PC-9 (cell line): ENCODE measurements around the gene HEY2. TPM values are rescaled to one million over a fixed set of nuclear protein-coding genes. Genes with fewer than 3 reads are reported as not detected.

Experiments used
- BruUV-seq: library from RNA; stranded (reverse); fragments of 400-500 nt; replicated peaks from 2 replicates; lab custom pipeline; 2021; lab: Mats Ljungman, UMichigan
- CTCF ChIA-PET: fragments of 300-600 bp; sonication (Branson Sonifier 250); formaldehyde crosslinking; loops from one replicate; lab custom pipeline; 2022; ENCODE audit warnings: antibody characterized with exemption; lab: Charles Lee
- POLR2A ChIA-PET: fragments of 300-600 bp; sonication (Branson Sonifier 250); formaldehyde crosslinking; loops from one replicate; lab custom pipeline; 2022; ENCODE audit warnings: antibody characterized with exemption; ENCODE audit not compliant: unreplicated experiment; lab: Charles Lee
- DNase-seq, 2 experiments: peaks; one replicate each; pipeline versions ENCODE4 v3.0.0 to v3.0.0-alpha.2; 2015 to 2022; ENCODE audit warnings: mixed read lengths in 1 of 2
- H2AFZ ChIP-seq: fragments of 200-600 bp; sonication (generic); 2 replicates; pipeline ENCODE4 v1.8.1; 2017; ENCODE audit warnings: antibody characterized with exemption
- H3F3A ChIP-seq: fragments of 200-600 bp; sonication (generic); 2 replicates; pipeline ENCODE4 v1.8.1; 2017; ENCODE audit warnings: antibody characterized with exemption, mild to moderate bottlenecking, low read depth; ENCODE audit not compliant: insufficient read depth
- H3K27ac ChIP-seq: fragments of 200-600 bp; sonication (generic); 2 replicates; pipeline ENCODE4 v1.6.1; 2016; ENCODE audit warnings: mixed run types
- H3K27me3 ChIP-seq: fragments of 200-600 bp; sonication (generic); 2 replicates; pipeline ENCODE4 v1.6.1; 2016; ENCODE audit warnings: low read depth, mixed run types; ENCODE audit not compliant: insufficient read depth
- H3K36me3 ChIP-seq: fragments of 200-600 bp; sonication (generic); 2 replicates; pipeline ENCODE4 v1.6.1; 2016; ENCODE audit warnings: low read depth, mixed run types
- H3K4me1 ChIP-seq: fragments of 200-600 bp; sonication (generic); replicated peaks from 2 replicates; pipeline ENCODE4 v1.6.1; 2016; ENCODE audit warnings: mixed run types; ENCODE audit not compliant: insufficient read depth
- H3K4me2 ChIP-seq: fragments of 200-600 bp; sonication (generic); 2 replicates; pipeline ENCODE4 v1.6.1; 2017; ENCODE audit warnings: mixed run types
- H3K4me3 ChIP-seq: fragments of 200-600 bp; sonication (generic); 2 replicates; pipeline ENCODE4 v1.6.1; 2016; ENCODE audit warnings: mixed run types
- H3K79me2 ChIP-seq: fragments of 200-600 bp; sonication (generic); 2 replicates; pipeline ENCODE4 v1.6.1; 2017; ENCODE audit warnings: low read depth, mixed run types
- H3K9me2 ChIP-seq: fragments of 200-600 bp; sonication (generic); 2 replicates; pipeline ENCODE4 v1.8.1; 2017; ENCODE audit warnings: mild to moderate bottlenecking; ENCODE audit not compliant: insufficient read depth
- H3K9me3 ChIP-seq: fragments of 200-600 bp; sonication (generic); 2 replicates; pipeline ENCODE4 v1.8.1; 2016; ENCODE audit warnings: low read depth; ENCODE audit not compliant: insufficient read depth
- H4K20me1 ChIP-seq: fragments of 200-600 bp; sonication (generic); 2 replicates; pipeline ENCODE4 v1.8.1; 2017; ENCODE audit not compliant: insufficient read depth
- EZH2 ChIP-seq: fragments of 200-600 bp; sonication (generic); IDR thresholded peaks from 2 replicates; pipeline ENCODE4 v1.8.0; 2017; ENCODE audit warnings: antibody characterized with exemption, low read depth
- intact Hi-C: fragments of 100-400 bp; cut with micrococcal nuclease; formaldehyde crosslinking; loops from one replicate; pipeline ENCODE4 v1.10.0; 2022; ENCODE audit not compliant: unreplicated experiment
- total RNA-seq: library from RNA; stranded (reverse); gene quantifications from 2 replicates; pipeline ENCODE4 v1.2.3, GENCODE V29; 2021
- TF ChIP-seq, protein P1 (sequence below): fragments of 200-600 bp; sonication (generic); conservative IDR thresholded peaks from 2 replicates; pipeline ENCODE4 v1.6.1; 2017; ENCODE audit warnings: mixed run types, antibody characterized with exemption, mild to moderate bottlenecking, moderate library complexity

The HEY2 gene
- total RNA-seq, 1 experiment from 2014 or later: not detected

DNA sequence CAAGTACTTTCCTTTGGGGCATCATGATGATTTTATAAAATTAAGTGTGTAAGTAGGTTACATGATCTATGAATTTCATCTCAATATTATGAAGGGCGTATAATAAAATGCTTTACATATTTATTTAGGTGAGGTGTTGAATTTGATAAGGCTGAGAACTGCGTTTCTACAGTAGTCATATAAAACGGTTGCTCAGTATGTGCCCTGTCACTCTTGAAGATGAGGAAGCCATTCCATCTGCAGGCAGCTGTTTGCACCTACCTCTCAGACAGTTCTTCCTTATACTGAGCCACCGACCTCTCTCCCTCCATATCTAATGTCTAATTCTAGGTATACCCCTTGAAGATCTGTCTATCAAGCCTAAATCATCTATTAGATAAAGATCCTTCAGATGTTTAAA, 57.4 kb downstream of the HEY2 start:
- Histone ChIP-seq H3F3A (no peaks in the 10 kb centered on the region; the same call in 1 of the 2 replicates), H3K27me3 (no peaks in the 10 kb centered on the region), H3K4me2 (no peak overlapping the region), H3K36me3 (peaks cover 15% of the 10 kb centered on the region; the same call in 1 of the 2 replicates), H3K4me1 (peaks cover 7% of the 10 kb centered on the region; the same call in 1 of the 2 replicates), H3K27ac (no peak overlapping the region), H4K20me1 (no peaks in the 10 kb centered on the region), H3K4me3 (no peak overlapping the region), H3K9me2 (no peaks in the 10 kb centered on the region), H3K9me3 (no peaks in the 10 kb centered on the region), H3K79me2 (peaks cover 39% of the 10 kb centered on the region; the same call in 1 of the 2 replicates), H2AFZ (no peak overlapping the region)
- ChIA-PET POLR2A (no interaction called here), CTCF (no interaction called here)
- intact Hi-C loops: no loop called here
- no peak for TF ChIP-seq EZH2
- no TSS peak for BruUV-seq
- DNase-seq: no peak

DNA sequence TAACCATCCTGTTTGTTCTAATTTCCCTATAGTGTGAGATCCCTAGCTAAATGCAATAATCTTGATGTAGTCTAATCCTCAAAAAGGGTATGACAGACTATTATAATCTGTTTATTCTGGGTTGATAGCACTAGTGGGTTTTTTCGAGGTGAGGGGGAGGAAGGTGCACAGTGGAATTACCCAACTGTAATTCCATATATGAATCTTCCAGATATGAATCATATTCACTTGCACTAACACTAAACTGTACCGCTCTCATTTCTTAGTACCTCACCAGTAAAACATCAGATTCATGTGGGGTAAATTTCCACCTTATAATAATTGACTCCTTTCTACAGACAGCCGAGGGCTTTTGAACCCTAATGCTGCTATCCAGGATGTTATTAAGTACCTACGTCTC, 57.9 kb downstream of the HEY2 start:
- H3K27ac ChIP-seq: no peak overlapping the region
- peaks cover 3% of the 10 kb centered on the region; the same call in 1 of the 2 replicates for H3F3A ChIP-seq
- H3K4me1 ChIP-seq: peaks cover 12% of the 10 kb centered on the region
- TF ChIP-seq EZH2: no peak
- TF ChIP-seq, protein P1, sequence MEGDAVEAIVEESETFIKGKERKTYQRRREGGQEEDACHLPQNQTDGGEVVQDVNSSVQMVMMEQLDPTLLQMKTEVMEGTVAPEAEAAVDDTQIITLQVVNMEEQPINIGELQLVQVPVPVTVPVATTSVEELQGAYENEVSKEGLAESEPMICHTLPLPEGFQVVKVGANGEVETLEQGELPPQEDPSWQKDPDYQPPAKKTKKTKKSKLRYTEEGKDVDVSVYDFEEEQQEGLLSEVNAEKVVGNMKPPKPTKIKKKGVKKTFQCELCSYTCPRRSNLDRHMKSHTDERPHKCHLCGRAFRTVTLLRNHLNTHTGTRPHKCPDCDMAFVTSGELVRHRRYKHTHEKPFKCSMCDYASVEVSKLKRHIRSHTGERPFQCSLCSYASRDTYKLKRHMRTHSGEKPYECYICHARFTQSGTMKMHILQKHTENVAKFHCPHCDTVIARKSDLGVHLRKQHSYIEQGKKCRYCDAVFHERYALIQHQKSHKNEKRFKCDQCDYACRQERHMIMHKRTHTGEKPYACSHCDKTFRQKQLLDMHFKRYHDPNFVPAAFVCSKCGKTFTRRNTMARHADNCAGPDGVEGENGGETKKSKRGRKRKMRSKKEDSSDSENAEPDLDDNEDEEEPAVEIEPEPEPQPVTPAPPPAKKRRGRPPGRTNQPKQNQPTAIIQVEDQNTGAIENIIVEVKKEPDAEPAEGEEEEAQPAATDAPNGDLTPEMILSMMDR: no peak
- BruUV-seq: no TSS peak
- H3K27me3 ChIP-seq: no peaks in the 10 kb centered on the region
- ChIA-PET POLR2A (no interaction called here), CTCF (no interaction called here)
- H3K4me3 ChIP-seq: no peak overlapping the region
- DNase-seq: no peak
- H4K20me1 ChIP-seq: no peaks in the 10 kb centered on the region
- peaks cover 37% of the 10 kb centered on the region; the same call in 1 of the 2 replicates for H3K79me2 ChIP-seq
- H3K4me2 ChIP-seq: no peak overlapping the region
- H3K36me3 ChIP-seq: peaks cover 10% of the 10 kb centered on the region; the same call in 1 of the 2 replicates
- H3K9me2 ChIP-seq: no peaks in the 10 kb centered on the region
- H2AFZ ChIP-seq: no peak overlapping the region
- no peaks in the 10 kb centered on the region for H3K9me3 ChIP-seq
- intact Hi-C loops: no loop called here

DNA sequence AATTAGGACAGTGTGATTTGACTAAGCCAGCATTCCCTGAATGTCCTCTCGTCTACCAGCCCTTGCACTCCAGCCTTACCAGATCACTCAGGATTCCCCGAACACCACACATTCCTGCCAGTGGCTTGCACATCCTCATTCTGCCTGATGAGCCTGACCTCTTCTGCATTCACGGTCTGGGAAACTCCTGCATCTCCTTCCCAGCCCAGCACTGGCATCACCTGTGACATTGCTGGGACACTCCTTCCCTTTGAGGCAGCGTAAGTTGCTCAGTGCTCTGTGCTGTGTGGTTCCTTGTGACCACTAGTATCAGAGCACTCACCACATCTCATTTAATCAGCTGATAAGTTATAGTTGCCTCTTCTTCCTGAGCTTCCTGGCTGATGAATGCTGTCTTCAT, 58.6 kb downstream of the HEY2 start:
- BruUV-seq: no TSS peak
- peaks cover 10% of the 10 kb centered on the region; the same call in 1 of the 2 replicates for H3F3A ChIP-seq
- H2AFZ ChIP-seq: no peak overlapping the region
- no peak for DNase-seq
- POLR2A ChIA-PET: no interaction called here
- H3K79me2 ChIP-seq: peaks cover 42% of the 10 kb centered on the region
- H4K20me1 ChIP-seq: no peaks in the 10 kb centered on the region
- H3K36me3 ChIP-seq: peaks cover 8% of the 10 kb centered on the region; the same call in 1 of the 2 replicates
- intact Hi-C loops: no loop called here
- no peaks in the 10 kb centered on the region for H3K9me3 ChIP-seq
- TF ChIP-seq, protein P1: no peak
- no peak overlapping the region for H3K27ac ChIP-seq
- H3K4me2 ChIP-seq: no peak overlapping the region
- CTCF ChIA-PET: no interaction called here
- no peaks in the 10 kb centered on the region; the same call in 1 of the 2 replicates for H3K9me2 ChIP-seq
- peaks cover 20% of the 10 kb centered on the region for H3K4me1 ChIP-seq
- H3K27me3 ChIP-seq: no peaks in the 10 kb centered on the region
- no peak overlapping the region for H3K4me3 ChIP-seq

DNA sequence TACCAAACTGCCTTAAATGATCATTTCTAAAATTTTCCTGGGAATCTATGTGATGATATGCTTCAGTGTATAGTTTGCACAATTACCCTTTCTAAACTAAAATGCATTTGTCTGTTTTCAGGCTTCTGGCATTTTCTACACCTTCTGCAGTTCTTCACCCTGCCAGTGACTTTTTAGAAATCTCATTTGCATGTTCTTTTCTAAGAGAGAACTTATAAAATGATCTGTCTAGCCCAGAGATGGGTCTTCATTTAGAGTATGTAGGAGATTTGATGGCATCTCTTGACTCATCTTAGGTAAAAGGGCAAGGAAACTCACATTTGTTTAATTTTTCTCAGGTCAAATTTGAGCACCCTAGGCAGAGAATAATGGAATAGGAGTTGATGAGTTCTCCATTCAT, 59.2 kb downstream of the HEY2 start:
- Histone ChIP-seq H2AFZ (no peak overlapping the region), H3K79me2 (peaks cover 41% of the 10 kb centered on the region), H3K4me1 (peaks cover 20% of the 10 kb centered on the region), H3K27me3 (no peaks in the 10 kb centered on the region), H3K9me3 (no peaks in the 10 kb centered on the region), H3K4me3 (no peak overlapping the region), H3K9me2 (no peaks in the 10 kb centered on the region; the same call in 1 of the 2 replicates), H3F3A (peaks cover 10% of the 10 kb centered on the region; the same call in 1 of the 2 replicates), H3K27ac (no peak overlapping the region), H3K4me2 (no peak overlapping the region), H3K36me3 (peaks cover 8% of the 10 kb centered on the region; the same call in 1 of the 2 replicates), H4K20me1 (no peaks in the 10 kb centered on the region)
- ChIA-PET POLR2A (no interaction called here), CTCF (no interaction called here)
- intact Hi-C loops: no loop called here
- DNase-seq: no peak
- BruUV-seq: no TSS peak
- TF ChIP-seq EZH2: no peak
- TF ChIP-seq, protein P1: no peak
